ENCODE results near the gene CPN1. TPM values are rescaled to one million over a fixed set of nuclear protein-coding genes. Genes with fewer than 3 reads are reported as not detected.
A peak's percentile ranks its signal among the peaks of the same experiment; 100 is the strongest.

CPN1 gene
- total RNA-seq, 4 donors from 2014 or later: not detected

DNA sequence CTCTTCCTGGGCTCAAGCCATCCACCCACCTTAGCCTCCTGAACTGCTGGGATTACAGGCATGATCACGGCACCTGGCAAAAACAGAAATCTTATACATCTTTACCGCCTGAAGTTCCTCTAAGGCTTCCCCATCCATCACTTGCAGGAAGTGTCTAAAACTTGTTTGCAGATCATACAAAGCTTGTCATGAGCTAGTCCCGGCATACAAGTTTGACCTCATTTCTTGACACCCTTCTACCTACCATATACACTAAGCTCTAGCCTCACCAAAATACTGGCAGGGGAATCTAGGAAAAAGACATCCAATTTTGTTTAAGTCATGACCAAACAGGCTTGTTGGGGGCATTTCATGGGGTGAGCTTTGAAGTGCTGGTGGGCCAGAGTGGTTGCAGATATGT is 86.4 kb downstream of the CPN1 start:
- no peaks in the 10 kb centered on the region for H3K27me3 ChIP-seq
- H3K36me3 ChIP-seq: no peaks in the 10 kb centered on the region
- H3K27ac ChIP-seq: no peak overlapping the region
- no peak for DNase-seq
- no peaks in the 10 kb centered on the region for H3K9me3 ChIP-seq
- TF ChIP-seq, protein P1, sequence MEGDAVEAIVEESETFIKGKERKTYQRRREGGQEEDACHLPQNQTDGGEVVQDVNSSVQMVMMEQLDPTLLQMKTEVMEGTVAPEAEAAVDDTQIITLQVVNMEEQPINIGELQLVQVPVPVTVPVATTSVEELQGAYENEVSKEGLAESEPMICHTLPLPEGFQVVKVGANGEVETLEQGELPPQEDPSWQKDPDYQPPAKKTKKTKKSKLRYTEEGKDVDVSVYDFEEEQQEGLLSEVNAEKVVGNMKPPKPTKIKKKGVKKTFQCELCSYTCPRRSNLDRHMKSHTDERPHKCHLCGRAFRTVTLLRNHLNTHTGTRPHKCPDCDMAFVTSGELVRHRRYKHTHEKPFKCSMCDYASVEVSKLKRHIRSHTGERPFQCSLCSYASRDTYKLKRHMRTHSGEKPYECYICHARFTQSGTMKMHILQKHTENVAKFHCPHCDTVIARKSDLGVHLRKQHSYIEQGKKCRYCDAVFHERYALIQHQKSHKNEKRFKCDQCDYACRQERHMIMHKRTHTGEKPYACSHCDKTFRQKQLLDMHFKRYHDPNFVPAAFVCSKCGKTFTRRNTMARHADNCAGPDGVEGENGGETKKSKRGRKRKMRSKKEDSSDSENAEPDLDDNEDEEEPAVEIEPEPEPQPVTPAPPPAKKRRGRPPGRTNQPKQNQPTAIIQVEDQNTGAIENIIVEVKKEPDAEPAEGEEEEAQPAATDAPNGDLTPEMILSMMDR (IDR thresholded peaks at IDR 0.05): no peak
- no peak for TF ChIP-seq POLR2A (IDR thresholded peaks at IDR 0.05)
- H3K4me1 ChIP-seq: peaks cover 0 to 34% (median 3%) of the 10 kb centered on the region in 4 donors
- H3K4me3 ChIP-seq: no peak overlapping the region

DNA sequence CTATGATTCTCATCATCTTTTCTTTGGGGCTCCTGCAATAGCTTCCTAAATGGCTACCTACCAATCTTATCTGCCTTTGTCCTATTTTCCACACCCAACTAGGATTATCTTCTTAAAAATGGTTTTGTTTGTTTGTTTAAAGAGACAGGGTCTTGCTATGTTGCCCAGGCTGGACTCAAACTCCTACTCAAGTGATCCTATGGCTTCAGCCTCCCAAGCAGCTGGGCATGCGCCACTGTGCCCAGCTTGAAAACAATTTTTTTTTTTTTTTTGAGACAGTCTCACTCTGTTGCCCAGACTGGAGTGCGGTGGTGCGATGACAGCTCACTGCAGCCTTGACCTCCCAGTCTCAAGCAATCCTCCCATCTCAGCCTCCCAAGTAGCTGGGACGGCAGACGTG is 86.9 kb downstream of the CPN1 start:
- no peak overlapping the region for H3K4me3 ChIP-seq
- no peaks in the 10 kb centered on the region for H3K36me3 ChIP-seq
- no peak for TF ChIP-seq POLR2A (IDR thresholded peaks at IDR 0.05)
- TF ChIP-seq, protein P1 (IDR thresholded peaks at IDR 0.05): no peak
- H3K9me3 ChIP-seq: no peaks in the 10 kb centered on the region
- no peak for DNase-seq
- H3K27me3 ChIP-seq: no peaks in the 10 kb centered on the region
- peak overlapping the region in 1 of 4 donors; percentile 24 for H3K27ac ChIP-seq
- peaks cover 0 to 32% (median 3%) of the 10 kb centered on the region in 4 donors for H3K4me1 ChIP-seq

DNA sequence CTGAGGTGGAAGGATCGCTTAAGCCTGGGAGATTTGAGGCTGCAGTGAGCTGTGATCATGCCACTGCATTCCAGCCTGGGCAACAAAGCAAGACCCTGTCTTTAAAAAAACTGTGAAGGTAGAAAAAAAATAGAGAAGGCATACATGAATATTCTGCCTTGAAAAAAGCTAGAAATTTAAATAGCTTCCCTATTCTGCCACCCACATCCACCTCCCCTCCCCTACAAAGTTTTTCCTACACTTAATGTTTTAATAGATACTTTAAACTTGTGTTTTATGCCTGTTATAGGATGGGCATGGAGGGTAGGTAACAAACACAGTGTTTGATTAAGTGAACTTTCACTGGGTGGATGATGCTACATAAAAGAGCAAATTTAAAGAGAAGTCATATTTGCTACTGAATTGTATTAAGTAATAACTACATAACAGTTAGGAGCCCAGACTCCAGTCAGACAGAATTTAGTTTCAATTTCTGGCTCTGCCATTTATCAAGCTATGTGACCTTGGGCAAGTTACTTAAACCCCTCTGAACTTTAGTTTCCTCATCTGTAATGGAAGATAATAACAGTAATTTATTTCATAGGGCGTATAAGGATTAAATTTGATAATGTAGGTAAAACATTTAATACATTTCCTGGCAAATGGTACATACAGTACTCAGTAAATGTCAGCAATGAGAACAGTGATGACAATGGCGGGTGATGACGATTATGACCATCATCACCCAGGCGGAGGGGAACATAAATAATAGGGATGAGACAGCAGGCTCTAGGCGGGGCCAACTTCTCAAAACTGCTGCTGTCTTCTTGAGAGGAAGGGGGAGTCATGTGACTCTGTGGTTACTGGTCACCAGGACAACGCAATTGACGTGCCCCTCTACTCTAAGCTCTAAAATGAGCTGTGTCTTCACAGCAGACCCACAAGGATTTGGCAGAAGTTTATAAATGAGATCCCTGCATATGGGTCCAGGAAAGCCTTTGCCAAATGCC is 87.7 kb downstream of the CPN1 start:
- Histone ChIP-seq H3K27me3 (no peaks in the 10 kb centered on the region), H3K4me1 (peaks cover 0 to 32% (median 3%) of the 10 kb centered on the region in 4 donors), H3K4me3 (no peak overlapping the region), H3K9me3 (no peaks in the 10 kb centered on the region), H3K36me3 (no peaks in the 10 kb centered on the region), H3K27ac (peak overlapping the region in 2 of 4 donors; percentile 1 to 24)
- TF ChIP-seq, protein P1 (IDR thresholded peaks at IDR 0.05): no peak
- TF ChIP-seq POLR2A (IDR thresholded peaks at IDR 0.05): no peak
- peak in 2 of 3 donors; percentile 82 to 88 for DNase-seq

Other genes with a start within 250 kb of the CPN1 start
- 10 to 100 TPM; 53.6 to 96.0 (median 69.6) TPM for gene DNMBP, start 71.9 kb downstream of the CPN1 start, total RNA-seq
- 10 to 100 TPM in 3 of 4 donors, 1 to 10 TPM in 1; 5.8 to 28.7 (median 26.3) TPM for gene ERLIN1, start 104.2 kb upstream of the CPN1 start, total RNA-seq
- gene CHUK, start 147.7 kb upstream of the CPN1 start, total RNA-seq: 10 to 100 TPM; 12.7 to 26.4 (median 24.8) TPM
- gene CWF19L1, start 185.8 kb upstream of the CPN1 start, total RNA-seq: 10 to 100 TPM; 11.5 to 23.1 (median 15.6) TPM
- 10 to 100 TPM in 3 of 4 donors, 1 to 10 TPM in 1; 7.5 to 17.9 (median 14.9) TPM for gene BLOC1S2, start 204.8 kb upstream of the CPN1 start, total RNA-seq
- not detected for gene PKD2L1, start 248.4 kb upstream of the CPN1 start, total RNA-seq